ACC112 (cell line): ENCODE results near the gene CRIP3.
"Not testable (repeated sequence)": the region's sequence is repeated elsewhere in the genome, so short reads cannot be mapped to it uniquely, and the experiment has no call there.

Source experiments
- H2AFZ ChIP-seq: fragments of 200-600 bp; sonication (generic); one replicate; pipeline ENCODE4 v1.6.0; 2017; ENCODE audit warnings: antibody characterized with exemption, low read length; ENCODE audit not compliant: unreplicated experiment
- H3K27ac ChIP-seq: fragments of 200-600 bp; sonication (generic); 2 replicates; pipeline ENCODE4 v1.5.1; 2014; ENCODE audit warnings: low read depth, mild to moderate bottlenecking, antibody characterized with exemption, low read length, moderate library complexity
- H3K27me3 ChIP-seq: fragments of 200-600 bp; sonication (generic); 2 replicates; pipeline ENCODE4 v1.6.1; 2014; ENCODE audit warnings: mild to moderate bottlenecking, antibody characterized with exemption, low read length, moderate library complexity, mixed read lengths; ENCODE audit not compliant: insufficient read depth
- H3K36me3 ChIP-seq: fragments of 200-600 bp; sonication (generic); 2 replicates; pipeline ENCODE4 v1.6.1; 2016; ENCODE audit warnings: mild to moderate bottlenecking, antibody characterized with exemption, low read length, moderate library complexity, mixed read lengths; ENCODE audit not compliant: insufficient read depth
- H3K4me1 ChIP-seq: fragments of 200-600 bp; sonication (generic); one replicate; pipeline ENCODE4 v1.6.1; 2016; ENCODE audit warnings: low read length, mixed read lengths; ENCODE audit not compliant: insufficient read depth, unreplicated experiment, control insufficient read depth
- H3K4me3 ChIP-seq: fragments of 200-600 bp; sonication (generic); 2 replicates; pipeline ENCODE4 v1.5.1; 2014; ENCODE audit warnings: mild to moderate bottlenecking, low read depth, low read length
- H3K79me2 ChIP-seq: fragments of 200-600 bp; sonication (generic); one replicate; pipeline ENCODE4 v1.6.0; 2016; ENCODE audit warnings: low read length; ENCODE audit not compliant: control insufficient read depth, unreplicated experiment, insufficient read depth

Gene CRIP3, protein sequence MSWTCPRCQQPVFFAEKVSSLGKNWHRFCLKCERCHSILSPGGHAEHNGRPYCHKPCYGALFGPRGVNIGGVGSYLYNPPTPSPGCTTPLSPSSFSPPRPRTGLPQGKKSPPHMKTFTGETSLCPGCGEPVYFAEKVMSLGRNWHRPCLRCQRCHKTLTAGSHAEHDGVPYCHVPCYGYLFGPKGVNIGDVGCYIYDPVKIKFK

GRCh38 chr6:43308101-43308989 lies at the start of gene CRIP3:
Gene CRIP3, minus strand, starts transcription at chr6:43308826. Its CDS starts 34 bp downstream, at chr6:43308792.
- Histone ChIP-seq H3K4me1 (peaks cover 12% of the 10 kb centered on the region), H3K36me3 (no peaks in the 10 kb centered on the region), H3K27me3 (peaks cover 3% of the 10 kb centered on the region; the same call in 1 of the 2 replicates), H2AFZ (peak within 1 kb of the TSS; percentile 61), H3K27ac (no peak within 1 kb of the TSS), H3K4me3 (peak within 1 kb of the TSS; percentile 63), H3K79me2 (no peaks in the 10 kb centered on the region)

GRCh38 chr6:43355862-43356590 lies 47.4 kb upstream of the CRIP3 start:
- Histone ChIP-seq H3K4me1 (peaks cover 7% of the 10 kb centered on the region), H3K79me2 (no peaks in the 10 kb centered on the region), H3K4me3 (no peak overlapping the region), H2AFZ (no peak overlapping the region), H3K27ac (no peak overlapping the region), H3K27me3 (no peaks in the 10 kb centered on the region), H3K36me3 (peaks cover 8% of the 10 kb centered on the region)

- not testable (repeated sequence) for H2AFZ ChIP-seq, H3K79me2 ChIP-seq, H3K4me3 ChIP-seq, H3K36me3 ChIP-seq, H3K4me1 ChIP-seq, H3K27ac ChIP-seq, H3K27me3 ChIP-seq
These were observed 43.3 kb upstream of the CRIP3 start for GRCh38 chr6:43351951-43352350.

- no peak overlapping the region for H3K27ac ChIP-seq
- H3K27me3 ChIP-seq, result no peaks in the 10 kb centered on the region
- H3K4me3 ChIP-seq, result no peak overlapping the region
- no peaks in the 10 kb centered on the region for H3K79me2 ChIP-seq
- H2AFZ ChIP-seq, result no peak overlapping the region
- H3K36me3 ChIP-seq, result peaks cover 14% of the 10 kb centered on the region; the same call in 1 of the 2 replicates
- no peaks in the 10 kb centered on the region for H3K4me1 ChIP-seq
These were observed 38.8 kb upstream of the CRIP3 start for GRCh38 chr6:43347444-43347843.

GRCh38 chr6:43347021-43347420 lies 38.4 kb upstream of the CRIP3 start:
- H3K4me1 ChIP-seq, result no peaks in the 10 kb centered on the region
- H3K4me3 ChIP-seq, result no peak overlapping the region
- no peak overlapping the region for H2AFZ ChIP-seq
- no peaks in the 10 kb centered on the region for H3K27me3 ChIP-seq
- peaks cover 17% of the 10 kb centered on the region; the same call in 1 of the 2 replicates for H3K36me3 ChIP-seq
- no peak overlapping the region for H3K27ac ChIP-seq
- H3K79me2 ChIP-seq, result no peaks in the 10 kb centered on the region

- not testable (repeated sequence) for H2AFZ ChIP-seq, H3K79me2 ChIP-seq, H3K27ac ChIP-seq, H3K4me1 ChIP-seq, H3K27me3 ChIP-seq, H3K4me3 ChIP-seq
- H3K36me3 ChIP-seq, result peaks cover 17% of the 10 kb centered on the region; the same call in 1 of the 2 replicates
These were observed 37.6 kb upstream of the CRIP3 start for GRCh38 chr6:43346243-43346642.

DNA sequence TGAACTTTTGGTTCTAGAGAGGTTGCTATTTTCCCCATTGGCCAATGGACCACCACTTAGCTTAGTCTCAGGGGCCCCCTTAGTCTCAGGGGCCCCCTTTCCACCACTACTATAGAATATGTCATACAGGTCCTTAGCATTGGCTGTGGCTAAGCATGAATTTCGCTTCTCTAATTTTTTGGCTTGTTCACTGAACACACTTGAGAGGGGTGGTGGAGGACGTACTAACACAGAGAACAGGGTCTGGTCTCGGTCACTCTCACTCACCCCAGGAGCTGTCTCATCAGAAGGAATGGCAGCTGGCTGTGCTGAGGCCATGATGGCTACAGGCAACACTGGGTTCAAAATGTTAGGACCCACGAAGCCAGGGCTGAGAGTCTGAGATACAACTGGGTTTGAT lies 30.5 kb upstream of the CRIP3 start:
- H3K4me1 ChIP-seq, result no peaks in the 10 kb centered on the region
- H3K27ac ChIP-seq, result no peak overlapping the region
- H3K36me3 ChIP-seq, result peaks cover 18% of the 10 kb centered on the region
- no peak overlapping the region for H3K4me3 ChIP-seq
- no peak overlapping the region for H2AFZ ChIP-seq
- no peaks in the 10 kb centered on the region for H3K27me3 ChIP-seq
- H3K79me2 ChIP-seq, result no peaks in the 10 kb centered on the region

DNA sequence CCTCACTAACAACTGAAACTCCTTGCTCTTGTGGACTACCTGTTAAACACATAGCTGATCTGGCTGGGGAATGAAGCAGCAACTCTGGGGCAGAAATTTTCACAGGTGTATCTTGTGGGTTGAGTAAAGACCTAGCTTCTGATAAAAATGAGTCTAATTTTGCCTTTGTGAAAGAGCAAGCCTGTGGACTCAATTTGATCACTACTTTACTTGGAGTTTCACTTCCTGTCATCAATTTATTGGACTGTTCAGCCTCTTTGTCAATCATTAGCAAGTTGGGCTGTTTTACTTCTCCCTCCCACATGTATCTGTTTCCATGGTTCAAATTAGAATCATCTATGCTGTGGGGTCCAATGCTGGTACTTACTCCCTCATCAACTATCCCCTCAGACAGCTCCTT lies 29.6 kb upstream of the CRIP3 start:
- Histone ChIP-seq H3K36me3 (peaks cover 18% of the 10 kb centered on the region), H3K4me1 (no peaks in the 10 kb centered on the region), H3K79me2 (no peaks in the 10 kb centered on the region), H2AFZ (no peak overlapping the region), H3K4me3 (no peak overlapping the region), H3K27me3 (no peaks in the 10 kb centered on the region), H3K27ac (no peak overlapping the region)

GRCh38 chr6:43336382-43336781 lies 27.8 kb upstream of the CRIP3 start:
- H3K79me2 ChIP-seq, result no peaks in the 10 kb centered on the region
- no peak overlapping the region for H2AFZ ChIP-seq
- no peaks in the 10 kb centered on the region for H3K27me3 ChIP-seq
- H3K27ac ChIP-seq, result no peak overlapping the region
- no peaks in the 10 kb centered on the region for H3K4me1 ChIP-seq
- H3K4me3 ChIP-seq, result no peak overlapping the region
- peaks cover 13% of the 10 kb centered on the region; the same call in 1 of the 2 replicates for H3K36me3 ChIP-seq

DNA sequence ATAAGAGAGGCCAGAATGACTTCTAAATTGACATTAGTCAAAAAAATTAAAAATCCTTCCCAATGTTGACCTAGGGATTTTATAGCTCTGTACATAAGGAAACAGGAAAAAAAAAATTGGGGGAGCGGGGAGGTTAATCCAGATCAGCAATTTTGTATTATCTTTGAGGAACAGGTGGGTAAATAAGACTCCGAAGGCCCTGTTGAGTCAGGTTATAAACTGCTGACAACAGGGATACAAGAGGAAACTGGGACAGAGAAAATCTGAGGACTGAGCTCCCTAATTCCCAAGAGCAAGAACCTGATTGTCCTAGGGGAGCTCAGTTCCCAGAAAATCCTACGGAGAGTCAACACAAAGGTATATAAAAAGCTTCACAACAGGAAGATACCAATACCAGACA lies 26.8 kb upstream of the CRIP3 start:
- Histone ChIP-seq H3K27ac (no peak overlapping the region), H3K27me3 (no peaks in the 10 kb centered on the region), H3K4me3 (no peak overlapping the region), H3K36me3 (peaks cover 9% of the 10 kb centered on the region; the same call in 1 of the 2 replicates), H2AFZ (no peak overlapping the region), H3K79me2 (no peaks in the 10 kb centered on the region), H3K4me1 (no peaks in the 10 kb centered on the region)
